ENCODE results near the gene MELTF.

Gene MELTF

DNA sequence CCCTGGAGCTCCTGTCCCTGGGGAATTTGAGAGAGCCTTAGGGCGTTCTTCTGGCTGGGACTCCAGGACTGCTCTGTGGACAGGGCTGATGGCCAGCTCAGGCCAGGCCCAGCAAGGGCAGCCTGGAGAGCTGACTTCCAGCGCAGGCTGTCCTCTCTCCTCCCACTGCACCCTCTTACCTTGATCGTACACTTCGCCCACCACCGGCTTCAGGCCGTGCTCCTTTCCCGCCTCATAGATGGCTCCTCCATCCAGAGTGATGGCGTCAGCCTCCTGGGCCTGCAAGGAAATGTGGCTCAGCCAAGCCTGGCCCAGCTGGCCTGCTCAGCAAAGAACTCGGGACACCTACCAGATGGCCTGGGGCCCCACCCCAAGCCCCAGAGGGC lies 3.1 kb downstream of the MELTF start:
- no peak for DNase-seq

- no peak for DNase-seq
Observed at GRCh38 chr3:197025736-197026480, 3.7 kb downstream of the MELTF start.

- no peak for DNase-seq
Observed at GRCh38 chr3:197024881-197025735, 4.5 kb downstream of the MELTF start.

DNA sequence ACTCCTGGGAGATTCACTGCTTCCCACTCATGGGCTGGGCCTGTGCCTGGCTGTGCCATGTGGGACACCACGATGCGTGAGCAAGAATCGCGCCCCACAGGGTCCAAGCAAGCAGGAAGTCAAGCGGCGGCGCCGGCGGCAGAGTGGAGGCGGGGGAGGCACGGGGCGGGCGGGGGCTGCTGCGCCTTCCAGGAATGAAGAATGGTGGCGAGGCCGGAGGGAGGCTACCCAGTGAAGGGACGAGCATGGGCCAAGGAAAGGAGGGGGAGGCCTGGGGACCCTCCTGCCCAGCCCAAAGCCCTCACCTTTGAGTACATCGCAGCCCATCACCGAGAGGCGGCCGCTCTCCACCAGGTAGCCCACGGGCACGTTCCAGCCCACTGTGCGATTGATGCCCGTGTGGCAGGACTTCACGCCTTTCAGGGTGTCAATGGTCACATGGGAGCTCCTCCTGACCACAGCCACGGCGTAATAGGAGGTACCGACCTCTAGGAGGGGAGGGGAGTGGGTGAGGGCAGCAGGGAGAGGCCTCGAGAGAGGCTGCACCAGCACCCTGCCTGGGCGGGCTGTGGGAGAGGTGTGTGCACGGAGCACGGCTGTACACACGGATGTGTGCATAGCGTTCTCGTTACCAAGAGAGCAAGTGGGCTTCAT lies 5.5 kb downstream of the MELTF start:
- no peak for DNase-seq

DNA sequence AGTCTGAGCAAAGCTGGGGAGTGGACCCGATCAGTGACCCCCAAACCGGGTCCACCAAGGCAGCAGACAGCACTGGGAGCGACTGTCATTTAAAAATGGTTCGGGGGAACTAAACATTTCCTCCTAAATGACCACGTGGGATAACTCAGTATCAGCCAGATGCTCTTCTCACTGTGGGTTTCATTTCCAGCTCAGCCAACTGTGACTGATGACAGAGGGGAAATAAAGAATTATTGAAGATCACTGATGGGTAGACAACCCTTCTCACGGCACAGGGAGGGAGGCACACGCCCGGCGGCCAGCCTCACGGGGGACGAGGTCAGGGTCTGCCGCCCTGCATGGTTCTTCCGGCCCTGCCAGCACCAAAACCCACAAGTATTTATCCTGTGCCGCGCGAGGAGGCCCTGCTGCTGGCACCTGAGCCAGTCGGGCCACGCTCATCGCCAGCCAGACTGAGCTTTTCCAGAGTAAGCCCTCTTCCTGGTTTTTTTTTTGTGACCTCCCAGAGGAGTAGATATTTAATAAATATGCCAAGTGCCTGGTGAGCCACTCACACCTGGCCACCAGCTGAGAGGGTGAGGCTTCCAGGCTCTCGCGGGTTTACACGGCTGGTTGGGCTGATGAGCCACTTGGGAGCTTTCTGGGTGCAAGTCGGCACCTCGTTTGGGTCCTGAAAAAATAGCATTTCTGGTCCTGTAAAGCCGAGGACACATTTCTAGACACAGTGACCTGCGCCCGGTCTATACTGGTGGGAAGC lies 6.2 kb downstream of the MELTF start:
- no peak for DNase-seq

GRCh38 chr3:197022405-197023231 lies 7.0 kb downstream of the MELTF start:
- no peak for DNase-seq

GRCh38 chr3:197021729-197022404 lies 7.8 kb downstream of the MELTF start:
- DNase-seq = no peak

DNA sequence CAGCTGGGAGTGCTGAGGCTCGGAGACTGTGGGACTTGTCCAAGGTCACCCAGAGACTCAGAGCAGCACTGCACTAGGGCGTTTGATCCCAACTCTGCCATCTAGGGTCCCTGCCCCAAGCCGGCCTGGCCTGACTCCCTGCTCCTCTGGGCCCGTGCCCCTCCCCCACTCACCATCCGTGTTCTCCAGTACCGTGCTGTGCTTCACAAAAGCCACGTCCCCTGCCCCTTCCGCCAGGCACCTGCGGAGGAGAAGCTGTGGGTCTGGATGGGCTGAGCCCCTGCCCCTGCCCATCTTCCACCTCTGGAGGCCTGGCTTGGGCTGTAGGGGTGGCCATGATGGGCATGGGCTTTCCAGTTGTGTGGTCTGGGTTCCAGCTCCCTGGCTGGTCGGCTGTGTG lies 8.4 kb downstream of the MELTF start:
- no peak for DNase-seq

GRCh38 chr3:197019535-197019934 lies 10.1 kb downstream of the MELTF start:
- no peak for DNase-seq

GRCh38 chr3:197019021-197019420 lies 10.6 kb downstream of the MELTF start:
- DNase-seq = no peak

DNA sequence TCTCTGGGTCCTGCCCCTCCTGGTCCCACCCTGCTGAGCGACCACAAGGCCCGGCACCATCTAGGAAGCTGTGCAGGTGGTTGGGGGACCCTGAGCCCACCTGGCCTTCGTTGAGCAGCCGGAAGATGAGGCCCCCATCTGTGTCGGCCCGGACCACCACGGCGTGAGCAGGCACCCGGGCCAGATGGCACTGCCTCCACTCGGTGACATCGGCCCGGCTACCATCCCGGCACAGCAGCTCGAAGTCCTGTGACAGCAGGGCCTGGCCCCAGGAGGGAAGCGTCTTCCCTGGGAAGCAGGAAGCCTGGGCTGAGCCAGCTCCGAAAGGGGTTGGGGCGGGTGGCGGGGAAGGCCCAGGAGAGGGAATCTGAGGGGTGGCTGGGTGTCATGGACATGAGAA lies 12.6 kb downstream of the MELTF start:
- no peak for DNase-seq

DNA sequence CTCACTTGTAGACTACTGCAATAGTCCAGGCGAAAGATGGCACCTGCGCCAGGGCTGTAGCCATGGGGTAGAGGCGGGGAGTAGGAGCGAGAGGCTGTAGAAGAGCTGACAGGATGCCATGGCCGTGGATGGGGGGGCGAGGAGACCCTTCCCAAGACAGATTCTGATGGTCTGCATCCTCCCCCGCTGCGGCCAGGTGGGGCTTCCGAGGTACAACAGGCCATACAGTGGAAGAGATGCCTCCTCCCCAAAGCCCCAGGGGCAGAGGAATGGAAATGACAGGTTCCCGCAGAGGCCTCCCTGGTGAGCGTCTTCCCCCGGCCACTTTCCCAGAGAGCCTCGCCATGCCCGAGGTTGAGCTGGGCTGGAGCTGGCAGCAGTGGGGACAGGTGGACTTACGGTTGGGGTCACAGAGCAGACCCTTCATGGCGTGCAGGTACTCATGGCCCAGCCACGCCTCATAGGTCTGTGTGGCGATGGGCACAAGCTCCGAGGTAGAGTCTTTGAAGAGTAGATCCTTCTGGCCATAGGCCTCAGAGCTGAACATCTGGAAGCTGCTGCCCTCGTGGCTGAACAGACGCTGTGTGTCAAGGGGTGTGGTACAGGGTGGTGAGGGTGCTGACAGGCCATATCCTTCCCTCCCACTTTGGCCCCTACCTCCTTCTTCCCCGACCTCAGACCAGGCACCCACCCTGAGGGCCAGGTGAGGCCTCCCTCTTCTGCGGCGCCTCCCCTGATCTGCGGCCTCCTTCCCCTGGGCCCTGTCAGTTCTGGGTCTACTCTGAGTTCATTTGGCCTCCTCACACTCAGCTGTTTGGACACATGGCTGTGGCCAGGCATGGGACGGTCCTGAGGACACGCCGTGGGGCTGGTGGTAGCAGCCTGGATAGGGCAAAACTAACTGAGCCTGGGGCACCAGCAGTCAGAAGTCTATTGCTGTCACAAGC lies 13.6 kb downstream of the MELTF start:
- no peak for DNase-seq

DNA sequence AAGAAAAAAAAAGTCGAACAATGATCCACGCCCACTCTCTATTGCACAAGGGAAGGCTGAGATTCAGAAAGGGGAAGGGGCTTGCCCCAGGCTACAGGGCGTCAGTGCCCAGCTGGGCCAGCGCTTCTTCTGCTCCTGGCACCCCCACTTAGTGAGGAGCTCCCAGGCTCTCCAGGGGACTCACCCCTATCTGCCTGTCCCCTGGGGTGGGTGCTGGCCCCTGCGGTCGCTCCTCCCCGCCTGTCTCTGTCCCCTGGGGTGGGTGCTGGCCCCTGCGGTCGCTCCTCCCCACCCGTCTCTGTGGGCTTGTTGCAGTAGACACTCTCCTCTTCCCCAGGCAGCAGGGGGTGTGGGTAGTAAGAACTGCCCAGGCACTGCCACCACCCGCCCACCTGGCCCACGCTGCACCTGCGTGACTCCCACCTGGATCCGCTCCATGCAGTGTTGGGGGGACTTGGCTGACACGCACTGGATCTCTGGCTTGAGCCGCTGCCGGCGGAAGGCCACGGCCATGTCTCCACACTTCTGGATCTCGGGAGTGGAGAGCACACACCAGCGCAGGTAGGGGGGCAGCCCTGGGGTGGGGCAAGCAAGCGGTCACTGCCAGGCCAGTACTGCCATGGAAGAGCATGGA lies 14.6 kb downstream of the MELTF start:
- no peak for DNase-seq

DNA sequence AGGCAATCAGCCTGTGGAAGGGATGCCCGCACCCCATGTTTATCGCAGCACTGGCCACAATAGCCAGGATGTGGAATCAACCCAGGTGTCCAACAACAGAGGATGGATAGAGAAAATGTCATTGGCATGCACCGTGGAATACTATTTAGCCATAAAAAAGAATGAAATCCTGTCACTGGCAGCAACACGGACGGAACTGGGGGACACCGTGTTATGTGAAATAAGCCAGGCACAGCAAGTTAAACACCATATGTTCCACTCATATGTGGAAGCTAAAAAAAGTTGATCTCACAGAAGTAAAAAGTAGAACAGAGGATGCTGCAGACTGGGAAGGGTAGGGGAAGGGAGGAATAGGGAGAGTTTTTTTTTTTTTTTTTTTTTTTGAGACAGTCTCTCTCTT lies 15.6 kb downstream of the MELTF start:
- no peak for DNase-seq

- no peak for DNase-seq
Observed at GRCh38 chr3:197012540-197012883, 17.1 kb downstream of the MELTF start.

DNA sequence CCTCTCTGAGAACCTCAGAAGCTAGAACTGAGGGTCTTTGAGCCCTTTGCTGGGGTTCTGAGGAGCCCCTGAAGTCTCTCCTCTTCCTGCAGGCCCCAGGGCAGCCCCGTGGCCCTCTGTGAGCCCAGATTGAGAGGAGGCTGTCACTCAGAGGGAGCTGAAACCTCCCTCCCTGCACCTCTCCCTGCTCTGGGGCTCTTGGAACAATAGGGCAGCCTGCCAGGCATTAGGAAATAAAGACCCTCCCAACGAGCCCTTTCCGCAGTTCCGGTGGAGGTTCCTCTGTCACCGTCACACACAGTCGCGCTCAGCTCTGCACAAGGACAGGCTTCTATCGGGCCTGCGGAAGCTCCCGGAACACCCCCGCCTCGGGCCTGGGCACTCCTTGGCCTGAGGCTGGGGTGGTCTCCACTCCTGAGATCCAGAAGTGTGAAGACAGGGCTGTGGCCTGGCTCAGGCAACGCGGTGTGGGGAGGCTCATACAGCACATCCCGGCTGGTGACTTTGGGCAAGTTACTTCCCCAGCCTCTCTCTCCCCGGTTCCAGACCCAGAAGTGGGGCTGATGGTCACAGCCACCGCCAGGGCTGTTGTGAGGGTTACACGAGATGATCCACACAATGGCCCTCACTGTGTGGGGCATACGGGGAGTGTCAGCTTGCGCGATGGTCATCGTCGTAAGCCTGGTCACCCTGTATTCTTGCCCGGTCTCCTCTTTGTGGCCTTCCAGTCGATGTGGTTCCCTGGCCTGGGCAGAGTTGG lies 17.7 kb downstream of the MELTF start:
- no peak for DNase-seq

- no peak for DNase-seq
Observed at GRCh38 chr3:197010556-197011351, 18.9 kb downstream of the MELTF start.

DNA sequence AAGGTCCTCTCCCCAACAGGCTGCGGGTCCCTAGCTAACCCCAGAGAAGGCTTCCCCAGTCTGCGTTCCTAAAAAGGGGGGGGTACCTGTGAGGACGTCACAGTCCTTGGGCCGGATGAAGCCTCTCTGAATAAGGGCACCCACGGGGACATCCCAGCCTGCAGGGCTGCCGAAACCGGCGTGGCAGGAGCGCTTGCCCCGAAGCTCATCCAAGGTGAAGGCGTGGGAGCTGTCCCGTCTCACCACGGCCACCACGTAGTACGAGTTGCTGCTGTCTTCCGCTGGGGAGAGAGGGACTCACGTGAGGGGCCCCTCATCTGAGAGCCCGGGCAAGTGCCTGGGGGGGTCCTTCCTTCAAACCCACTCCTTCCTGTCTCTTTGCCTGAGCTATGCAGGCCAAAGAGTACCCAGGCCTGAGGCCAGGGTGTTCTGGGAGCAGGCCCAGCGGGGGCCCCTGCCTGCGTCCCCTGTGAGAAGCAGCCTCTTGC lies 20.0 kb downstream of the MELTF start:
- no peak for DNase-seq

Measured in NCI-H1930 (cell line).